ENCODE data around the gene LRRC75A. TPM values are rescaled to one million over a fixed set of nuclear protein-coding genes. Genes with fewer than 3 reads are reported as not detected.

The LRRC75A gene
- total and polyA plus RNA-seq, 4 donors, result 0.08 to 22.6 (median 0.37) TPM

- Histone ChIP-seq H3K4me3 (ENCODE audit: low read depth in 1 of 3, low read length in 3 of 3) (no peak overlapping the region), H3K27ac (ENCODE audit: low read depth in 1 of 2, low read length in 2 of 2) (no peak overlapping the region), H3K9ac (ENCODE audit: low read depth in 1 of 2, low read length in 2 of 2) (no peak overlapping the region), H3K36me3 (ENCODE audit: control insufficient read depth in 4 of 4, insufficient read depth in 3 of 4, low read depth in 1 of 4, low read length in 3 of 4) (peaks cover 0 to under 1% (median 0%) of the 10 kb centered on the region in 4 donors), H3K9me3 (ENCODE audit: control insufficient read depth in 4 of 4, low read length in 3 of 4) (no peaks in the 10 kb centered on the region), H3K4me1 (ENCODE audit: control insufficient read depth in 4 of 4, insufficient read depth in 4 of 4, low read length in 3 of 4) (no peaks in the 10 kb centered on the region), H3K27me3 (ENCODE audit: control insufficient read depth in 4 of 4, insufficient read depth in 4 of 4, low read length in 3 of 4) (no peaks in the 10 kb centered on the region)
- TF ChIP-seq NR2F2 (IDR thresholded peaks at IDR 0.05) (no peak), MAX (IDR thresholded peaks at IDR 0.05) (no peak), HNF4G (IDR thresholded peaks at IDR 0.05) (no peak), GABPA (IDR thresholded peaks at IDR 0.05 in 1 of 2, conservative IDR thresholded peaks at IDR 0.05 in 1 of 2) (no peak), REST (IDR thresholded peaks at IDR 0.05) (no peak), JUND (IDR thresholded peaks at IDR 0.05) (no peak), ATF3 (IDR thresholded peaks at IDR 0.05) (no peak), SP1 (IDR thresholded peaks at IDR 0.05) (no peak), YY1 (IDR thresholded peaks at IDR 0.05) (no peak), HNF4A (conservative IDR thresholded peaks at IDR 0.05) (no peak), FOXA1 (IDR thresholded peaks at IDR 0.05) (no peak), RXRA (IDR thresholded peaks at IDR 0.05) (no peak), CTCF (IDR thresholded peaks at IDR 0.05; ENCODE audit: low read depth, low read length, missing input control) (no peak), FOXA2 (IDR thresholded peaks at IDR 0.05) (no peak), TAF1 (conservative IDR thresholded peaks at IDR 0.05) (no peak), ZBTB33 (IDR thresholded peaks at IDR 0.05) (no peak), EGR1 (IDR thresholded peaks at IDR 0.05; ENCODE audit: low read depth in 2 of 2) (no peak)
- DNase-seq (ENCODE audit: low spot score), result no peak
- WGBS, result 83% methylated on average over 7 of the region's 7 CpGs
Measured at GRCh38 chr17:16417896-16418684, 73.9 kb downstream of the LRRC75A start.
